K562 (cell line): ENCODE measurements around the gene TTLL8. TPM values are rescaled to one million over a fixed set of nuclear protein-coding genes. Genes with fewer than 3 reads are reported as not detected.

Experiments used
- ATF1 ChIP-seq, 2 experiments: fragments of 450-650 bp in 1 of 2; IDR thresholded peaks; 2 replicates each; pipeline ENCODE4 v1.6.1; 2016; ENCODE audit warnings: missing compliant biosample characterization in 1 of 2, missing genetic modification characterization in 1 of 2
- BACH1 ChIP-seq: fragments of 200-800 bp; sonication (Bioruptor generic); IDR thresholded peaks from 2 replicates; pipeline ENCODE4 v1.6.1; 2016; ENCODE audit warnings: missing genetic modification characterization, missing compliant biosample characterization
- BRD9 ChIP-seq: fragments of 450-650 bp; IDR thresholded peaks from 2 replicates; pipeline ENCODE4 v1.6.1; 2018; ENCODE audit warnings: low read depth; ENCODE audit not compliant: partially characterized antibody
- CREM ChIP-seq: IDR thresholded peaks from 2 replicates; pipeline ENCODE4 v1.6.1; 2014; ENCODE audit warnings: antibody characterized with exemption, low read depth
- DPF2 ChIP-seq: fragments of 450-650 bp; IDR thresholded peaks from 2 replicates; pipeline ENCODE4 v1.6.1; 2016
- ESRRA ChIP-seq: fragments of 450-650 bp; IDR thresholded peaks from 2 replicates; pipeline ENCODE4 v1.6.1; 2014; ENCODE audit warnings: low read depth, mild to moderate bottlenecking, moderate library complexity, borderline replicate concordance
- FOXJ2 ChIP-seq: fragments of 200-800 bp; sonication (Bioruptor generic); IDR thresholded peaks from 2 replicates; pipeline ENCODE4 v1.6.1; 2016; ENCODE audit warnings: missing genetic modification characterization, missing compliant biosample characterization
- FOXP1 ChIP-seq: sonication (generic); formaldehyde crosslinking; IDR thresholded peaks from 2 replicates; pipeline ENCODE4 v1.8.0; 2022; ENCODE audit warnings: mild to moderate bottlenecking, missing genetic modification reagents
- KAT8 ChIP-seq: fragments of 450-650 bp; IDR thresholded peaks from 2 replicates; pipeline ENCODE4 v1.6.1; 2016; ENCODE audit warnings: low read depth, mild to moderate bottlenecking
- MAZ ChIP-seq, 2 experiments: fragments of 450-650 bp in 1 of 2; sonication (generic) in 1 of 2; formaldehyde crosslinking; IDR thresholded peaks in 1 of 2; conservative IDR thresholded peaks in 1 of 2; 2 replicates each; pipeline versions ENCODE4 v1.4.0 to v1.5.0; 2020; ENCODE audit warnings: mild to moderate bottlenecking in 1 of 2, missing genetic modification reagents in 1 of 2
- NCOR1 ChIP-seq: fragments of 450-650 bp; IDR thresholded peaks from 2 replicates; pipeline ENCODE4 v1.6.1; 2016; ENCODE audit warnings: mild to moderate bottlenecking, moderate library complexity
- NRF1 ChIP-seq, 2 experiments: fragments of 450-650 bp; IDR thresholded peaks in 1 of 2; conservative IDR thresholded peaks in 1 of 2; 2 replicates each; pipeline ENCODE4 v1.6.1; 2014; ENCODE audit warnings: mild to moderate bottlenecking in 2 of 2
- PHF8 ChIP-seq: fragments of 200-600 bp; sonication (generic); IDR thresholded peaks from 2 replicates; pipeline ENCODE4 v1.6.1; 2012; ENCODE audit warnings: mixed run types, mild to moderate bottlenecking, inconsistent platforms, low read length, moderate library complexity, borderline replicate concordance
- POLR2A ChIP-seq: fragments of 450-650 bp; conservative IDR thresholded peaks from 2 replicates; pipeline ENCODE4 v1.6.1; 2016
- POLR3A ChIP-seq: IDR thresholded peaks from 2 replicates; pipeline ENCODE4 v1.6.1; 2011; ENCODE audit warnings: borderline replicate concordance, mild to moderate bottlenecking, moderate library complexity; ENCODE audit not compliant: insufficient read length, insufficient read depth; ENCODE audit errors: extremely low read depth
- SNIP1 ChIP-seq: fragments of 450-650 bp; IDR thresholded peaks from 2 replicates; pipeline ENCODE4 v1.7.1; 2017; ENCODE audit warnings: low read depth, mild to moderate bottlenecking
- TAL1 ChIP-seq: fragments of 450-650 bp; IDR thresholded peaks from 2 replicates; pipeline ENCODE4 v1.6.1; 2016; ENCODE audit warnings: mild to moderate bottlenecking
- ZNF23 ChIP-seq: fragments of 250-450 bp; sonication (Bioruptor Pico); IDR thresholded peaks from 2 replicates; pipeline ENCODE4 v1.4.0; 2020; ENCODE audit warnings: mild to moderate bottlenecking
- ZNF263 ChIP-seq: sonication (generic); formaldehyde crosslinking; IDR thresholded peaks from 2 replicates; pipeline ENCODE4 v1.8.0; 2022; ENCODE audit warnings: mild to moderate bottlenecking, missing genetic modification reagents, borderline replicate concordance
- ZNF347 ChIP-seq: fragments of 450-650 bp; formaldehyde crosslinking; IDR thresholded peaks from 2 replicates; pipeline ENCODE4 v1.4.0; 2020; ENCODE audit warnings: low read depth, mild to moderate bottlenecking, moderate library complexity
- ZNF436 ChIP-seq: fragments of 250-450, 450-650 bp; sonication (Bioruptor Pico); formaldehyde crosslinking; IDR thresholded peaks from 2 replicates; pipeline ENCODE4 v1.7.0; 2020; ENCODE audit warnings: mild to moderate bottlenecking
- ZNF780A ChIP-seq: fragments of 250-450 bp; sonication (Bioruptor Pico); IDR thresholded peaks from 2 replicates; pipeline ENCODE4 v1.5.0; 2021; ENCODE audit warnings: mild to moderate bottlenecking
- polyA plus RNA-seq, 8 experiments: library from polyadenylated mRNA; depleted of rRNA in 4 of 8; stranded (reverse) in 5 of 8; unstranded in 3 of 8; fragments of >200 nt; fragmentation: Nextera tagmentation in 2 of 8; fragmentation: Illumina TruSeq in 1 of 8; extraction: Ambion mirVana in 2 of 8; extraction: Trizol in 1 of 8; gene quantifications; 2 replicates each; pipeline versions ENCODE4 v1.2.1 to v1.2.3, GENCODE V29; 2011 to 2014; ENCODE audit warnings: inconsistent platforms in 1 of 8, missing spikeins in 1 of 8
- total RNA-seq, 7 experiments: library from RNA; depleted of rRNA in 6 of 7; stranded (reverse); fragments of >200 nt in 6 of 7; fragmentation: Illumina TruSeq in 2 of 7; extraction: Trizol in 2 of 7; gene quantifications; 2 replicates each; pipeline versions ENCODE4 v1.2.1 to v1.2.3, GENCODE V29; 2011 to 2021; ENCODE audit warnings: low replicate concordance in 1 of 7
- TF ChIP-seq, protein P1 (sequence below): sonication (generic); formaldehyde crosslinking; IDR thresholded peaks from 2 replicates; pipeline ENCODE4 v1.9.0; 2022; ENCODE audit warnings: mild to moderate bottlenecking, missing genetic modification reagents

The TTLL8 gene
- total and polyA plus RNA-seq, 9 of the 15 experiments (the other 6 are each of a cell fraction or from before 2014, with no cell fraction given): not detected

DNA sequence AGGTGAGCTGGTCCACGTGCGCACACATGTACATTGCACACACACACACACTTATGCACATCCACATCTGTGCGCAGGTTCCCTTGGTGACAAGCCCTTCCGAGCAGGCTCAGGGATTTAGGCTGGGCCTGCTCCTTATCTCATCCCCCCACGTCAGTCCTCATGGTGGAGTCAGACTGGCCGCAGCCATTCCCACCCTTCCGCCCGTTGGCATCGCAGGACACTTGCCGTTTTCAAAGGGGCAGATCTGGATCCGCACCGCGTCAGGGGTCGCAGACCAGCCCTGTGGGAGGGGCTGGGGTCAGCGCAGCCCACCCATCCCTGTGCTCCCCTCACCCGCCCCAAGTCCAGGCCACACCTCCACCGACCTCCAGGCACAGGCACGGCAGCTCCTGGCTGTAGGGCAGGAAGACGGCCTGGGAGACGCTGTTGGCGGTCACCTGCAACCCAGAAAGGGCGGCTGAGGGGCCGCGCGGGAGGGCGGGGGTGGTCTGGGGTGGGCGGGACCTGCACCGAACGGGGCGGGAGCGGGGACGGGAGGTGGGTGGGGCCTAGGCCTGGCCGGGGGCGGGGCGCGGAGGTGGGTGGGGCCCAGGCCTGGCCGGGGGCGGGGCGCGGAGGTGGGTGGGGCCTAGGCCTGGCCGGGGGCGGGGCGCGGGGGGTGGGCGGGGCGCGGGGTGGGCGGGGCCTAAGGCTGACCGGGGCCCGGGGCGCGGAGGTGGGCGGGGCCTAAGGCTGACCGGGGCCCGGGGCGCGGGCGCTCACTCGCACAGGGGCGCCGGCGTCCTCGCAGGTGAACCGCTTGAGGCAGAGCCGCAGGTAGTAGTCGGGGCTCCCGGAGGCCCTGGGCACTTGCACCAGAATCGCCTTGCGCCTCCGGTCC, 58.8 kb downstream of the TTLL8 start (continued):
- TF ChIP-seq ZNF263 (peak; percentile 39; the same call in 1 of the 2 replicates), ZNF347 (no peak), POLR2A (0 out of 2 replicates have a peak, but pooled peaks have one; percentile 33), ZNF780A (no peak), ATF1 (CRISPR knock-in tag; IDR thresholded peaks at IDR 0.05) (no peak), ATF1 (tag; IDR thresholded peaks at IDR 0.05) (peak; percentile 86), SNIP1 (no peak), FOXJ2 (tag) (no peak), MAZ (CRISPR knock-in tag; conservative IDR thresholded peaks at IDR 0.05 in 1 of 2, IDR thresholded peaks at IDR 0.05 in 1 of 2) (peak in 1 of 2 experiments; percentile 45; a peak in 1 of 4 replicates), POLR3A (no peak), ZNF23 (no peak), CREM (peak; percentile 79), FOXP1 (CRISPR knock-in tag) (no peak), ZNF436 (CRISPR knock-in tag) (no peak), BACH1 (tag) (no peak), TAL1 (no peak), KAT8 (no peak), BRD9 (no peak), PHF8 (peak; percentile 57; the same call in 1 of the 2 replicates), DPF2 (peak; percentile 39; the same call in 1 of the 2 replicates), ESRRA (no peak), NRF1 (conservative IDR thresholded peaks at IDR 0.05 in 1 of 2, IDR thresholded peaks at IDR 0.05 in 1 of 2) (peak; percentile 54 to 61), NCOR1 (no peak)
- TF ChIP-seq, protein P1, sequence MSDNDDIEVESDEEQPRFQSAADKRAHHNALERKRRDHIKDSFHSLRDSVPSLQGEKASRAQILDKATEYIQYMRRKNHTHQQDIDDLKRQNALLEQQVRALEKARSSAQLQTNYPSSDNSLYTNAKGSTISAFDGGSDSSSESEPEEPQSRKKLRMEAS: peak; percentile 73
